ENCODE data around the gene DBH. TPM values are rescaled to one million over a fixed set of nuclear protein-coding genes. Genes with fewer than 3 reads are reported as not detected.

Gene DBH
- total and polyA plus RNA-seq, 2 of the 13 experiments (the other 11 are each of a cell fraction or from before 2014, with no cell fraction given), result not detected

DNA sequence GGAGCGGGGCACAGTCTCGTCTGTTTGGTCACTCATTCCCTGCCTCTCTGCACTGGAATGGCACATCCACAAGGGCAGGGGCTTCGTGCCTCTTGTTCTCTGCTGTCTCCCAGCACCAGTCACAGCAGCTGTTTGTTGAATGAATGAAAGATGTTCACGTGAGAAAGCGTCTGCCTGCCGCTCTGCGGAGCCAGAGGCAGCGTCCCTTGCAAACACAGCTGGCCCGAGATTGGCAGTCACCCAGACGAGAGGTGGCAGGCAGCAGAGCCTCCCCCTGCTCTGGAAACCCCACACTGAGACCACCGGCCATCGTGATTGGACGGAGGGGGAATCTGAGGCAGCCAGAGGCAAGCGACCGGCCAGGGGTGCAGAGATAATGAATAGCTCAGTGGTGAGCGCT, 21.0 kb upstream of the DBH start (continued):
- no peak for TF ChIP-seq SOX13 (IDR thresholded peaks at IDR 0.05)
- TF ChIP-seq SOX13 (CRISPR knock-in tag; conservative IDR thresholded peaks at IDR 0.05 in 1 of 2, IDR thresholded peaks at IDR 0.05 in 1 of 2), result no peak
- no peak for TF ChIP-seq ZNF251 (CRISPR knock-in tag; IDR thresholded peaks at IDR 0.05)

DNA sequence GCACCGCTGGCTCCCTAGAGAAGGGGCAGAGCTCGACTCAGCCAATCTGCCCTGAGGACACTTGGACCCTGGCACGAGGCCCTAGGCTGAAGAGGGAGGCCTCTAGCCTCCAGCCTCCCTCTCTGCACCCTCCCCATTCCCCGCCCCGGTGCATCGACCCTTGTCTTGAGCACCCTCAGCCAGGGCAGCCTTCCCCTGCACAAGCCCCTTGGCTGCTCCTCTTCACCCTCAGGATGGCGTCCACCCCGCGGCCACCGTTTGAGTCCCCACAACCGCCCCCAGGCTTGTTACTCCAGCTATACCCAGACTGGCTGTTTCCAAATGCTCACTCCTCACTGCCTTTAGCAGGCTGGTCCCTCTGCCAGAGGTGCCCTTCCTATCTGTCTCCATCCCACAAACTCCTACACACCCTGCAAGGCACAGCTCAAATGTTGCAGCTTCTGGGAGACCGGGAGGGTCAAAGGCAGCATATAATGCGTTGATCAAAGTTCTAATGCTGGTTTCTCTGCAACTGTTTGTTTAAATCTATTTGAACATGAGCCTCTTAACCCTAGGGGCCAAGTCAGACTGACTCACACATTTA, 20.5 kb upstream of the DBH start:
- H3K4me3 ChIP-seq (replicated peaks in 1 of 3; ENCODE audit: insufficient read depth in 1 of 3, low read depth in 2 of 3, low read length in 3 of 3), result no peak overlapping the region
- no peaks in the 10 kb centered on the region for H3K9me3 ChIP-seq (ENCODE audit: low read length)
- H3K4me2 ChIP-seq (ENCODE audit: low read depth, low read length), result no peak overlapping the region
- no TSS peak for BruUV-seq (replicated peaks)
- intact Hi-C loops (cut with micrococcal nuclease; ENCODE audit: unreplicated experiment) (no loop called here), in situ Hi-C loops (cut with HindIII; ENCODE audit: extremely low pct_ligation_motif_present, low pct_unique_long_range_greater_than_20kb) (no loop called here)
- DNase-seq (ENCODE audit: low spot score) (no peak), ATAC-seq (no peak), FAIRE-seq (no peak)
- H3K36me3 ChIP-seq (replicated peaks in 1 of 2; ENCODE audit: control insufficient read depth in 1 of 2, insufficient read depth in 2 of 2, low read length in 2 of 2), result no peaks in the 10 kb centered on the region
- H3K27ac ChIP-seq (ENCODE audit: extremely low read length, insufficient read depth, low read length), result no peak overlapping the region
- ChIA-PET POLR2A (no interaction called here), CTCF (ENCODE audit: low intra/inter-chr PET ratio, low total read pairs) (no interaction called here)
- H3K27me3 ChIP-seq (ENCODE audit: control insufficient read depth in 1 of 2, insufficient read depth in 2 of 2, low read length in 2 of 2), result peaks cover 7 to 75% of the 10 kb centered on the region in 2 experiments
- no peaks in the 10 kb centered on the region for H3K79me2 ChIP-seq (ENCODE audit: insufficient read depth, low read length)
- no peak for TF ChIP-seq HDAC2 (CRISPR knock-in tag; IDR thresholded peaks at IDR 0.05)
- TF ChIP-seq, protein P1, sequence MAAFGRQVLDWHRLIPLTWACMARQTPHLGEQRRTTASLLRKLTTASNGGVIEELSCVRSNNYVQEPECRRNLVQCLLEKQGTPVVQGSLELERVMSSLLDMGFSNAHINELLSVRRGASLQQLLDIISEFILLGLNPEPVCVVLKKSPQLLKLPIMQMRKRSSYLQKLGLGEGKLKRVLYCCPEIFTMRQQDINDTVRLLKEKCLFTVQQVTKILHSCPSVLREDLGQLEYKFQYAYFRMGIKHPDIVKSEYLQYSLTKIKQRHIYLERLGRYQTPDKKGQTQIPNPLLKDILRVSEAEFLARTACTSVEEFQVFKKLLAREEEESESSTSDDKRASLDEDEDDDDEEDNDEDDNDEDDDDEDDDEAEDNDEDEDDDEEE (CRISPR knock-in tag; IDR thresholded peaks at IDR 0.05), result no peak
- TF ChIP-seq ATF7-NPFF (CRISPR knock-in tag; IDR thresholded peaks at IDR 0.05; ENCODE audit: low read depth), result no peak
- no peak for TF ChIP-seq FLYWCH1 (CRISPR knock-in tag; IDR thresholded peaks at IDR 0.05)
- no peak for TF ChIP-seq PLRG1 (conservative IDR thresholded peaks at IDR 0.05)
- no peak for TF ChIP-seq TBL1XR1 (IDR thresholded peaks at IDR 0.05; ENCODE audit: borderline replicate concordance, low read length, partially characterized antibody)
- TF ChIP-seq FOXK2 (IDR thresholded peaks at IDR 0.05), result no peak
- no peak for TF ChIP-seq HOXA9 (CRISPR knock-in tag; IDR thresholded peaks at IDR 0.05; ENCODE audit: borderline replicate concordance)
- TF ChIP-seq SRSF9 (IDR thresholded peaks at IDR 0.05; ENCODE audit: borderline replicate concordance, insufficient read depth, low read depth, low read length, poor library complexity, severe bottlenecking), result no peak
- no peak for TF ChIP-seq ZNF883 (CRISPR knock-in tag; IDR thresholded peaks at IDR 0.05; ENCODE audit: not compliant biosample characterization)
- no peak for TF ChIP-seq ZNF430 (CRISPR knock-in tag; IDR thresholded peaks at IDR 0.05)
- no peak for TF ChIP-seq BRD4 (CRISPR knock-in tag; IDR thresholded peaks at IDR 0.05)
- TF ChIP-seq AGO1 (IDR thresholded peaks at IDR 0.05; ENCODE audit: low read depth, low read length, poor library complexity, severe bottlenecking), result no peak
- TF ChIP-seq, protein P2, sequence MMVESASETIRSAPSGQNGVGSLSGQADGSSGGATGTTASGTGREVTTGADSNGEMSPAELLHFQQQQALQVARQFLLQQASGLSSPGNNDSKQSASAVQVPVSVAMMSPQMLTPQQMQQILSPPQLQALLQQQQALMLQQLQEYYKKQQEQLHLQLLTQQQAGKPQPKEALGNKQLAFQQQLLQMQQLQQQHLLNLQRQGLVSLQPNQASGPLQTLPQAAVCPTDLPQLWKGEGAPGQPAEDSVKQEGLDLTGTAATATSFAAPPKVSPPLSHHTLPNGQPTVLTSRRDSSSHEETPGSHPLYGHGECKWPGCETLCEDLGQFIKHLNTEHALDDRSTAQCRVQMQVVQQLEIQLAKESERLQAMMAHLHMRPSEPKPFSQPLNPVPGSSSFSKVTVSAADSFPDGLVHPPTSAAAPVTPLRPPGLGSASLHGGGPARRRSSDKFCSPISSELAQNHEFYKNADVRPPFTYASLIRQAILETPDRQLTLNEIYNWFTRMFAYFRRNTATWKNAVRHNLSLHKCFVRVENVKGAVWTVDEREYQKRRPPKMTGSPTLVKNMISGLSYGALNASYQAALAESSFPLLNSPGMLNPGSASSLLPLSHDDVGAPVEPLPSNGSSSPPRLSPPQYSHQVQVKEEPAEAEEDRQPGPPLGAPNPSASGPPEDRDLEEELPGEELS (CRISPR knock-in tag; IDR thresholded peaks at IDR 0.05), result no peak
- TF ChIP-seq HOXD1 (CRISPR knock-in tag; IDR thresholded peaks at IDR 0.05), result no peak
- TF ChIP-seq ZNF766 (CRISPR knock-in tag; IDR thresholded peaks at IDR 0.05; ENCODE audit: borderline replicate concordance), result no peak
- TF ChIP-seq ZNF253 (CRISPR knock-in tag; IDR thresholded peaks at IDR 0.05; ENCODE audit: borderline replicate concordance), result no peak
- TF ChIP-seq ZNF879 (CRISPR knock-in tag; IDR thresholded peaks at IDR 0.05), result no peak
- no peak overlapping the region for H2AFZ ChIP-seq (ENCODE audit: low read length)
- H4K20me1 ChIP-seq (ENCODE audit: insufficient read depth, low read length), result 0 out of 2 replicates have a peak, but pooled peaks cover 3% of the 10 kb centered on the region
- no peak overlapping the region for H3K9ac ChIP-seq (ENCODE audit: insufficient read depth, low read depth, low read length)
- WGBS (ENCODE audit: low lambda C conversion rate), result 46% methylated on average over 11 of the region's 13 CpGs
- H3K4me1 ChIP-seq (ENCODE audit: insufficient read depth, low read length), result no peaks in the 10 kb centered on the region

Data from HepG2 (cell line).